ENCODE measurements around the gene SNRNP35. TPM values are rescaled to one million over a fixed set of nuclear protein-coding genes. Genes with fewer than 3 reads are reported as not detected.

SNRNP35 gene
- total and polyA plus RNA-seq, 9 of the 15 experiments (the other 6 are each of a cell fraction or from before 2014, with no cell fraction given): 17.7 to 41.0 (median 25.5) TPM

GRCh38 chr12:123436017-123436964 is 21.6 kb upstream of the SNRNP35 start, which contains the start of gene RILPL2 (continued):
- no peak for TF ChIP-seq CLOCK (CRISPR knock-in tag; IDR thresholded peaks at IDR 0.05; ENCODE audit: borderline replicate concordance)
- TF ChIP-seq PATZ1 (CRISPR knock-in tag; IDR thresholded peaks at IDR 0.05; ENCODE audit: borderline replicate concordance): no peak
- no peak for TF ChIP-seq MEIS2 (IDR thresholded peaks at IDR 0.05; ENCODE audit: partially characterized antibody)
- no peak for TF ChIP-seq NFXL1 (CRISPR knock-in tag; IDR thresholded peaks at IDR 0.05)
- TF ChIP-seq MYBL2 (IDR thresholded peaks at IDR 0.05; ENCODE audit: low read depth): no peak
- no peak for TF ChIP-seq MYBL2 (CRISPR knock-in tag; IDR thresholded peaks at IDR 0.05; ENCODE audit: borderline replicate concordance)
- TF ChIP-seq U2AF2 (optimal IDR thresholded peaks at IDR 0.05; ENCODE audit: low read depth, low read length): no peak
- TF ChIP-seq BDP1 (IDR thresholded peaks at IDR 0.05; ENCODE audit: insufficient read depth, insufficient read length): no peak
- TF ChIP-seq FOXJ3 (CRISPR knock-in tag; IDR thresholded peaks at IDR 0.05): no peak
- peak; percentile 87 for TF ChIP-seq GABPB1 (CRISPR knock-in tag; IDR thresholded peaks at IDR 0.05)
- TF ChIP-seq SNIP1 (IDR thresholded peaks at IDR 0.05; ENCODE audit: low read depth): no peak
- TF ChIP-seq USF2 (CRISPR knock-in tag; IDR thresholded peaks at IDR 0.05): no peak
- TF ChIP-seq ZNF780A (CRISPR knock-in tag; IDR thresholded peaks at IDR 0.05): no peak
- no peak for TF ChIP-seq ZNF57 (CRISPR knock-in tag; IDR thresholded peaks at IDR 0.05)
- no peak; the same call in 1 of the 2 replicates for TF ChIP-seq SMARCE1 (IDR thresholded peaks at IDR 0.05)
- no peak; a peak in 1 of 3 replicates for TF ChIP-seq CBX3 (IDR thresholded peaks at IDR 0.05; ENCODE audit: borderline replicate concordance in 1 of 2, low read length in 2 of 2)
- peak; percentile 72 for TF ChIP-seq RBBP5 (IDR thresholded peaks at IDR 0.05; ENCODE audit: borderline replicate concordance, insufficient read depth, low read length, poor library complexity, severe bottlenecking)
- no peak for TF ChIP-seq FOXK1 (CRISPR knock-in tag; IDR thresholded peaks at IDR 0.05; ENCODE audit: borderline replicate concordance)
- no peak for TF ChIP-seq ZNF75A (CRISPR knock-in tag; IDR thresholded peaks at IDR 0.05)
- no peak for TF ChIP-seq SNAPC5 (CRISPR knock-in tag; IDR thresholded peaks at IDR 0.05)

Data from K562 (cell line).